ENCODE measurements around the gene SPATA6.
"Not testable (repeated sequence)": the region's sequence is repeated elsewhere in the genome, so short reads cannot be mapped to it uniquely, and the experiment has no call there.

SPATA6 gene

DNA sequence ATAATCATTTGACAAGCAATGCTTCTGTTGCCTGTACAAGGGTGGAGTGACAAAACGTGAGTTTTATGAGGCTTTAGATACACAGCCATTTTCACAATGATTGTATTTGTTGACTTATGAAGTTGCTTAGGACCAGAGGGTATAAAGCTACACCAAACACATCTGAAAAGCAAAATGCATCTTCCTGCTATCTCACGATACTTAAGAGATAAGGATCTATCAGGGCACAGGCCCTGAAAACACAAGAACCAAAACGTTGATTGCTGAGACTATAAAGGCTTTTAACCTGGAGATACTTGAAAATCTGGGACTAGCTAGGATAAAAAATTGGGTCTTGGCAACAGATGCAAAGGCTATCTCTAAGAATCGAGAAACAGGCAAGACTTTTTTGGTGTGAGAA is 133.7 kb downstream of the SPATA6 start:
- no peak for DNase-seq

DNA sequence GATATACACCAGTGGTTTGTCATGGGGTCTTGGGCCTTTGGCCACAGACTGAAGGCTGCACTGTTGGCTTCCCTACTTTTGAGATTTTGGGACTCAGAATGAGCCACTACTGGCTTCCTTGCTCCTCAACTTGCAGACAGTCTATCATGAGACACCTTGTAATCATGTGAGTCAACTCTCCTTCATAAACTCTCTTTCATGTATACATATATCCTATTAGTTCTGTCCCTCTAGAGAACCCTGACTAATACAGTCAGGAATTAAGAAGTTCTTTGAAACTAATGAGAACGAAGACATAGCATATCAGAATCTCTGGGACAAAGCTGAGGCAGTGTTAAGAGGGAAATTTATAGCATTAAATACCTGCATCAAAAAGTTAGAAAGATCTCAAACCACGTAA is 138.7 kb downstream of the SPATA6 start:
- DNase-seq: no peak

- no peak for DNase-seq
These were observed 139.9 kb downstream of the SPATA6 start for GRCh38 chr1:48332115-48332514.

DNA sequence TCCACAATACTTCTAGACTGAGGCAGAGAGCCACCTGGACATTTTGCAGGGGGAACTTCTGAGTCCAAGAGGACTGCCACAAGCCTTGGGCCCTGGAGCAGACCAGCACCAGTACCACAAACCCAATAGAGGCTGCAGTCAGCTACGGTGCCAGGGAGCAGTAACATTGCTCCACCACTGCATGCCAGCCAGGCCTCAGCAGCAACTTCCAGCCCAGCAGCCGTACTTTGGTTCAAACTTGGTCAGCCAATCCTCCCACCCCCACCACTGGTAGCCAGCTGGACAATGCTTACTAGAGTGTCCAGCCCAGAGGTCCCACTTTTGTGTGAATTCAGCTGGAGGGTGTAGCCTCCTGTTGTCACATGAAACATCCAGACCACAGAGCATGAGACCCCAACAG is 142.1 kb downstream of the SPATA6 start:
- DNase-seq: no peak

- no peak for DNase-seq
These were observed 142.5 kb downstream of the SPATA6 start for GRCh38 chr1:48329486-48329885.

DNA sequence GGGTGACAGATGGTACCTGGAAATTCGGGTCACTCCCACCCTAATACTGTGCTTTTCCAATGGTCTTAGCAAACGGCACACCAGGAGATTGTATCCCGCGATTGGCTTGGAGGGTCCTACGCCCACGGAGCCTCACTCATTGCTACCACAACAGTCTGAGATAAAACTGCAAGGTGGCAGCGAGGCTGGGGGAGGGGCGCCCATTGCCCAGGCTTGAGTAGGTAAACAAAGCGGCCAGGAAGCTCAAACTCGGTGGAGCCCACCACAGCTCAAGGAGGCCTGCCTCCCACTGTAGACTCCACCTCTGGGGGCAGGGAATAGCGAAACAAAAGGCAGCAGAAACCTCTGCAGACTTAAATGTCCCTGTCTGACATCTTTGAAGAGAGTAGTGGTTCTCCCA is 160.2 kb downstream of the SPATA6 start:
- not testable (repeated sequence) for DNase-seq

DNA sequence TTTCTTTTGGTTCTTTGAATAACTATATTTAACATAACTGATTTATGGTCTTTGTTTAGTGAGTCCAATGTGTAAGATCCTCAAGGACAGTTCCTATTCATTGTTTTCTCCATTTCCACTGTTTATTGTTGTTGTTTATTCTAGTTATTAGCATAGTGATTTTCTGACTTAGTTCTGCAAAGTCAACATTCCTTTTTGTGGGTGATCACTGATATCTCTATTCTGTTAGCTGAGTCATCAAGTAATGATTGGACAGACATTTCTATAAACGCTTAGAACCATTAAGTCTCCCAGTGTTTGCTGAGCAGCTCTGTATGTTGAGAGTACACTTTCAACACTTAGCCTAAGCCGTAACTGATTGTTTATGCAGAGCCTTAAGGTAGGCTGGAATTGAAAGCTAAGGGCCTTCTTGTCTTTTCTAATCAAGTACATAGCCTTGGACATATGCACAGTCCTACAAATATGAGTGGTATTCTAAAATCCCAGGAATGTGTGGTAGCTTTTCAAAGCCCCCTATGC is 162.4 kb downstream of the SPATA6 start:
- DNase-seq: no peak

DNA sequence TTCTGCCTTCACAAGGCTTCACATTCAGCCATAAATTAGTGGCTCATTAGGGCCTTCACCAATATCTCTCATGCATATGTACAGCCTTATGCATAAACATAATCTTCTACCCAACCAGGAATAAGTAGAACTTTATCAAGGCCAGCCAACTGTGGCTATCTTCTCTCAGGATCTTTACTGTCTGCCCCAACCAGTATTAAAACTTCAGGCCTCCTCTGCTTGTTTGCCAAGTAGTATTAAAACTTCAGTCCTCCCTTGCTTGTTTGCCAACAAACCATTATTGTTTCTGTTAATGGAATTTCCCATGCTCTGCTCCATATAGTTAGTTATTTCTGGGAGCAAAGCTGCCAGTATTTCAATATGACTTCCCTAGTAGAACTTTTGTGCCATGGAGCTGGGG is 169.4 kb downstream of the SPATA6 start:
- DNase-seq: no peak

DNA sequence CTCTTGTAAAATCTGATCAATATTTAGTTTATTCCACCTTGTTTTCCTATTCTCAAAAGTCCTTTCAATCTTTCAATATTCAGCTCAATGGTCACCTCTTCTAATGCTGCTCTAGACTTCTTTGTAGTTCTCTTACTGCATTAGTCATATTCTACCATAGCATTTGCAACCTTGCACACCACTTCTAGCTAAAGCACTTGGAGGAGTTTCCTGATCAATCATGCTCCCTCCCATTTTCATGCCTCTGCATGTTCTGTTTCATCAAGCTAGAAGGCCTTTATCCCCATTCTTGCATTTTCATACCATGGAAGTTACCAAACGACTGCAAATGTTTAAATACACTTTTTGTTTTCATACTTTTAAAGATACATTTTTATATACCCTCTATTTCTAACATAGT is 177.3 kb downstream of the SPATA6 start:
- DNase-seq: no peak

- not testable (repeated sequence) for DNase-seq
These were observed 177.9 kb downstream of the SPATA6 start for GRCh38 chr1:48294094-48294493.

- no peak for DNase-seq
These were observed 179.3 kb downstream of the SPATA6 start for GRCh38 chr1:48292706-48293105.

- DNase-seq: no peak
These were observed 180.6 kb downstream of the SPATA6 start for GRCh38 chr1:48291421-48291820.

DNA sequence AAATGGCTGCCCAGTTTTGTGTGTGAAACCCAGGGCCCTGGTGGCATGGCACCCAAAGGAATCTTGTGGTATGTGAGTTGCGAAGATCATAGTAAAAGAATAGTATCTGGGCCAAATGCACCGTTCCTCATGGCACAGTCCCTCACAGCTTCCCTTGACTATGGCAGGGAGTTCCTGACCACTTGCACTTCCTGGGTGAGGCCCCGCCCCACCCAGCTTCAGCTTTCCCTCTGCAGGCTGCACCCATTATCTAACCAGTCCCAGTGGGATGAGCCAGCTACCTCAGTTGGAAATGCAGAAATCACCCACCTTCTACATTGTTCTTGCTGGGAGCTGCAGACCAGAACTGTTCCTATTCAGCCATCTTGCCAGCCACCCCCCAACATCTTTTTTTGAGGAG is 186.5 kb downstream of the SPATA6 start:
- DNase-seq: no peak

- DNase-seq: peak; percentile 4
These were observed 187.1 kb downstream of the SPATA6 start for GRCh38 chr1:48284696-48285420.

DNA sequence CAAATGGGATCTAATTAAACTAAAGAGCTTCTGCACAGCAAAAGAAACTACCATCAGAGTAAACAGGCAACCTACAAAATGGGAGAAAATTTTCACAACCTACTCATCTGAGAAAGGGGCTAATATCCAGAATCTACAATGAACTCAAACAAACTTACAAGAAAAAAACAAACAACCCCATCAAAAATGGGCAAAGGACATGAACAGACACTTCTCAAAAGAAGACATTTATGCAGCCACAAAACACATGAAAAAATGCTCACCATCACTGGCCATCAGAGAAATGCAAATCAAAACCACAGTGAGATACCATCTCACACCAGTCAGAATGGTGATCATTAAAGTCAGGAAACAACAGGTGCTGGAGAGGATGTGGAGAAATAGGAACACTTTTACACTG is 189.7 kb downstream of the SPATA6 start:
- not testable (repeated sequence) for DNase-seq

- DNase-seq: not testable (repeated sequence)
These were observed 194.6 kb downstream of the SPATA6 start for GRCh38 chr1:48277437-48277836.

GRCh38 chr1:48266576-48266975 is 205.4 kb downstream of the SPATA6 start:
- no peak for DNase-seq

- no peak for DNase-seq
These were observed 209.0 kb downstream of the SPATA6 start for GRCh38 chr1:48263041-48263440.

DNA sequence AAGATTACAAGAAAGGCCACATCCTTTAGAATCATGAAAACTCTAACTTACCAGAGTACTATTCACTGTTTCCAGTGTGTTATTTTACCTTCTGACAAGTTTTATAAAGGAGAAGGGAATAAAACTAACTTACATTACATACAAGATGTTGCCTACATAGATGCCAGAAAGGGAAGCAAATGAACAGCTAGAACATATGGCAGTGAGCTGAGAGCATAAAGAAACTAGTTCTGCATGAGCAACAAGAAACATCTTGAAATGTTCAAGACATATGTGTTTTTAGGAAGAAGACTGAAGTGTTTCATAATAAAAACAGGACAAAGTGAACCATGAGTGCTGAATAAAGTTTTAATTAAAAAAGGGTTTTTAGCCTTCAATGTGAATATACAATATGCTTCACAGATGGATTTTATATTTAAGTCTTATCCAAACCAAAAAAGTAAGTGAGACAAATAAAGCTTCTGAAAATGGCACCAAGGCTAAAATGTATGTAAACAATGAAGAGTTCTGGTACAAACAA is 210.1 kb downstream of the SPATA6 start:
- DNase-seq: peak; percentile 34

GRCh38 chr1:48258106-48258505 is 213.9 kb downstream of the SPATA6 start:
- no peak for DNase-seq

GRCh38 chr1:48254254-48254653 is 217.8 kb downstream of the SPATA6 start:
- no peak for DNase-seq

DNA sequence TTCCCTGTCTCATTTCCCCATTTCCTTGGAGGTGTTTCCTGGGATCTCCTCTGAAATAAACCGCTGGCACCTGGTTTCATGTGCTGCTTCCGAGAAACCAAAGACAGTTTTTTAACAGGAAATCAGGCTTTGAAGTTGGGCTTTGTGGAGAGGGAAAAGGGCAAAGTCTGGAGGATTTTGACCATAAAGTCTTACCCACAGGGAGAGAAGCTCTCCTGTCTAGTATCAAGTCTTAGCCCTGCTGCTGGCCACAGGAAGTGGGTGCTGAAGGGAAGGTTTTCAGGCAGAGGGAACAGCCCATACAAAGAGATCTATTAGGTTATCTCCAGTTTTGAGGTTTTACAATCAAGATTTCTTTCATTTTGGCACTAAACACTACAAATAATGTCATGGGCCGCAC is 220.2 kb downstream of the SPATA6 start:
- DNase-seq: no peak

DNA sequence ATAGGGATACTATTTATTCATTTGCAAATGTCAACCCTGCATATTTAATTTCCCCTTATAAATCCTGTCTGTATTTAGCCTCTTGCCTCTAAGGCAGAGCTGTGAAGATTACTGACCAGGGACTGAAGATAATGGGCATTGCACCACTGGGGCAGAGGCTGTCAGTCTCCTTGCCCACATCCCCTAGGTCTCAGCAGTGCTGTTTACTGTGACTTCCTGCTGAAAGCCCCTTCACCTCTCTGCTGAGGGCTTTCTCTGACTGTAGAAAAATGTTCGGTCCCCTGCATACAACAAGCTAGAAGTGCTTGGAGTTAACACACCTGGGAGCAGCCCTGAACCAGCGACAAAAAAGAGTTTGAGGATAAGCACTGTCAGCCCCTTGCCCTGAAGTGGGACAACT is 220.7 kb downstream of the SPATA6 start:
- DNase-seq: no peak

DNA sequence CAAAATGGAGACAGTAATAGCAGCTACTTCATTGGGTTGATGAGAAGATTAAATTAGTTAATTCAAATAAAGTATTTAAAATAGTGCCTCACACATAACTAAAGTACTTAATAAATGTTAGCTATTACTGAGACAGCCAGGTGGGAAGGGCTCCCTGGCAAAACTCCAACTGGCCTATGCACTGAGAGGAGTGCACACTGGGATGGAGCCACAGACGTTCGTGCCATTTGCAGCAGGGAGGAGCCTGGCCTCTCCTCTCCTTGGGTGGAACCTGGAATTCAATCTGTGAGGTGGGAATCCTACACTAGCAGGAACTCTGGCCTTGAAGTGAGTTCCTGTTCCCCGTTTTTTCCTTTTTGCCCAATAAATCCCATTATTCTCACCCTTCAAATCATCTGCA is 221.4 kb downstream of the SPATA6 start:
- DNase-seq: peak; percentile 56

- DNase-seq: peak; percentile 58
These were observed 222.1 kb downstream of the SPATA6 start for GRCh38 chr1:48249868-48250267.

Measured in NCI-H2171 treated with DMSO at 0.1 percent for 48 hours (cell line).